SU-DHL-6 (cell line): ENCODE results near the gene BCAS1.

Experiments
- CTCF ChIP-seq: fragments of 200-600 bp; sonication (generic); IDR thresholded peaks from one replicate; pipeline ENCODE4 v1.5.1; 2017; ENCODE audit warnings: antibody characterized with exemption, mild to moderate bottlenecking, low read length, moderate library complexity; ENCODE audit not compliant: insufficient read depth, poor library complexity, severe bottlenecking
- EZH2phosphoT487 ChIP-seq: fragments of 200-600 bp; sonication (generic), shearing (Covaris generic); conservative IDR thresholded peaks from 2 replicates; pipeline ENCODE4 v1.6.1; 2018; ENCODE audit warnings: mild to moderate bottlenecking, antibody characterized with exemption, low read length, moderate library complexity, mixed read lengths

- TF ChIP-seq CTCF: no peak
- TF ChIP-seq EZH2phosphoT487: no peak
Observed at GRCh38 chr20:54108817-54109216, 38.4 kb upstream of the BCAS1 start.
